Trophoblast cell (in vitro differentiated cells and primary cell): ENCODE measurements around the gene MCM7. TPM values are rescaled to one million over a fixed set of nuclear protein-coding genes. Genes with fewer than 3 reads are reported as not detected.

Experiments
- DNase-seq, 2 donors: peaks; one replicate each; pipeline ENCODE4 v3.0.0-alpha.2; 2016
- H2AFZ ChIP-seq: 2 replicates; pipeline ENCODE4 v1.6.1; 2013; ENCODE audit warnings: low read length, moderate library complexity, mild to moderate bottlenecking; ENCODE audit not compliant: insufficient read depth, poor library complexity
- H2AK5ac ChIP-seq: 2 replicates; pipeline ENCODE4 v1.6.1; 2013; ENCODE audit warnings: mild to moderate bottlenecking, low read length
- H2BK120ac ChIP-seq: 2 replicates; pipeline ENCODE4 v1.6.1; 2013; ENCODE audit warnings: low read length, mild to moderate bottlenecking, moderate library complexity; ENCODE audit not compliant: insufficient read depth, poor library complexity
- H2BK12ac ChIP-seq: 2 replicates; pipeline ENCODE4 v1.6.1; 2013; ENCODE audit warnings: mild to moderate bottlenecking, low read length, moderate library complexity
- H2BK5ac ChIP-seq: 2 replicates; pipeline ENCODE4 v1.6.1; 2013; ENCODE audit warnings: low read length, low read depth, moderate library complexity, mild to moderate bottlenecking; ENCODE audit not compliant: poor library complexity
- H3K14ac ChIP-seq: 2 replicates; pipeline ENCODE4 v1.6.1; 2013; ENCODE audit warnings: mild to moderate bottlenecking, low read length
- H3K18ac ChIP-seq: 2 replicates; pipeline ENCODE4 v1.6.1; 2013; ENCODE audit warnings: mild to moderate bottlenecking, low read length
- H3K23ac ChIP-seq: 2 replicates; pipeline ENCODE4 v1.6.1; 2013; ENCODE audit warnings: low read length
- H3K27ac ChIP-seq: 2 replicates; pipeline ENCODE4 v1.5.1; 2013; ENCODE audit warnings: low read depth, mild to moderate bottlenecking, inconsistent platforms, low read length, moderate library complexity
- H3K27me3 ChIP-seq: 2 replicates; pipeline ENCODE4 v1.6.1; 2013; ENCODE audit warnings: inconsistent platforms, mild to moderate bottlenecking, low read length, moderate library complexity; ENCODE audit not compliant: insufficient read depth
- H3K36me3 ChIP-seq, 2 experiments: 1 replicate in 1 of 2; 2 replicates in 1 of 2; pipeline ENCODE4 v1.6.1; 2013; ENCODE audit warnings: low read length in 2 of 2, mild to moderate bottlenecking in 2 of 2, moderate library complexity in 1 of 2; ENCODE audit not compliant: insufficient read depth in 2 of 2, control insufficient read depth in 1 of 2
- H3K4ac ChIP-seq: 2 replicates; pipeline ENCODE4 v1.6.1; 2013; ENCODE audit warnings: low read depth, mild to moderate bottlenecking, low read length, moderate library complexity
- H3K4me1 ChIP-seq, 2 experiments: 1 replicate in 1 of 2; 2 replicates in 1 of 2; pipeline ENCODE4 v1.6.1; 2013; ENCODE audit warnings: low read length in 2 of 2, mild to moderate bottlenecking in 2 of 2, moderate library complexity in 1 of 2; ENCODE audit not compliant: insufficient read depth in 2 of 2, control insufficient read depth in 1 of 2
- H3K4me2 ChIP-seq: 2 replicates; pipeline ENCODE4 v1.6.1; 2013; ENCODE audit warnings: inconsistent platforms, mild to moderate bottlenecking, low read length, moderate library complexity
- H3K4me3 ChIP-seq: 2 replicates; pipeline ENCODE4 v1.5.1; 2013; ENCODE audit warnings: mild to moderate bottlenecking, low read depth, low read length, inconsistent platforms
- H3K79me1 ChIP-seq: one replicate; pipeline ENCODE4 v1.6.1; 2013; ENCODE audit warnings: low read length
- H3K79me2 ChIP-seq: 2 replicates; pipeline ENCODE4 v1.6.1; 2013; ENCODE audit warnings: low read length, mild to moderate bottlenecking; ENCODE audit not compliant: control insufficient read depth, insufficient read depth, poor library complexity
- H3K9ac ChIP-seq: 2 replicates; pipeline ENCODE4 v1.6.1; 2013; ENCODE audit warnings: mild to moderate bottlenecking, low read length
- H3K9me3 ChIP-seq: 2 replicates; pipeline ENCODE4 v1.6.1; 2013; ENCODE audit warnings: low read depth, mild to moderate bottlenecking, control low read depth, inconsistent platforms, low read length; ENCODE audit not compliant: insufficient read depth
- H4K12ac ChIP-seq: 2 replicates; pipeline ENCODE4 v1.6.1; 2013; ENCODE audit warnings: low read depth, mild to moderate bottlenecking, low read length, moderate library complexity
- H4K8ac ChIP-seq: 2 replicates; pipeline ENCODE4 v1.6.1; 2013; ENCODE audit warnings: low read depth, mild to moderate bottlenecking, low read length, moderate library complexity
- H4K91ac ChIP-seq: one replicate; pipeline ENCODE4 v1.6.1; 2013; ENCODE audit warnings: low read depth, mild to moderate bottlenecking, low read length, moderate library complexity
- WGBS: extraction: QIAGEN DNeasy Blood & Tissue Kit; methylation state at CpG from one replicate; pipeline ENCODE4 v1.1.7; 2013; ENCODE audit warnings: missing lambda C conversion rate; ENCODE audit not compliant: insufficient read length, insufficient coverage; ENCODE audit errors: extremely low coverage; 5-methylcytosine and 5-hydroxymethylcytosine counted together
- polyA plus RNA-seq: library from polyadenylated mRNA; stranded (reverse); fragments of 200-250 nt; gene quantifications from 2 replicates; pipeline ENCODE4 v1.2.3, GENCODE V29; 2013

MCM7 gene
- 146 and 149 TPM in 2 replicates for polyA plus RNA-seq

DNA sequence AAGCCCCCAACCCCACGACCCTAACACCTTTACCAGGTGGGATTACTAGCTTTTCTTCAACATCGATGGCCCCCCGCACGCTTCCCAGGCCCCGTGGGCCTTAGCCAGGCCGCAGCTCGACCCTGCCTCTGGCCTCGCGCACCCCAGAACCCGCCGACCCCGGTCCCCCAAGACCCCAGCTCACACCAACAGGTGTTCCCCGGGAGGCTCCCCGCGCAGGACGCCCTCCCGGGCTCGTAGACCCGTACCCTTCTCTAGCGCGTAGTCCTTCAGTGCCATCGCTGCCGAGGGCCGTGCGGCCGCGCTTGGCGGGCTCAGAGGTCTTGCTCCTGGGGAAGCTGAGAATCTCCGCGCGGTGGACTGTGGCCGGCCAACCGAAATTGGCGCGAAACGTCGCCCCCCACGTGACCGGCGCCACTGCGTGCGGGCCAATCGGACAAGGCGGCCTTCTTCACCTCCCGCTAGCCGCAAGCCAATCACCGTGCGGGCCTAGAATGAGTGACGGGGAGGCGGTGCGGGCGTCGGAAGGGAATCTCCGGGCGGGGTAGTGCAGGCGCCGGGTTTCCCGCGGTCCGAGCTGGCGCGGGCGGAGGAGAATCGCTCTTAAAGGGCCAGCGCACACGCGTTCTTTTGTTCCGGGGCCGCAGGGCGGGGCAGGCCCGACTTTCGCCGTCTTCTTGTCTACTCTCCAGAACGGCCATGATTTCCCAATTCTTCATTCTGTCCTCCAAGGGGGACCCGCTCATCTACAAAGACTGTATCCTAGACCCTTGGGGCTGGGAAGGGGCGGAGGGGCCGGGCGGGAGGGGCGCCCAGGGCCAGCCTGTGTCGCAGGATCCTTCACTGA, at the start of gene MCM7, which contains the start of gene AP4M1:
Gene MCM7, minus strand, starts transcription at position 382 of the 847 bp plus-strand sequence. Its CDS starts 103 bp downstream, at position 279.
Gene AP4M1, plus strand, starts transcription at position 628 of the 847 bp plus-strand sequence. Its CDS starts 72 bp downstream, at position 700.
- Histone ChIP-seq H3K9ac (peak within 1 kb of the TSS; percentile 98), H3K27me3 (no peaks in the 10 kb centered on the region), H3K79me1 (peaks cover 18% of the 10 kb centered on the region), H3K79me2 (peaks cover 11% of the 10 kb centered on the region), H3K36me3 (peaks cover 41 to 48% of the 10 kb centered on the region in 2 experiments), H4K12ac (peak within 1 kb of the TSS; percentile 87), H4K8ac (peak within 1 kb of the TSS; percentile 69), H4K91ac (peak within 1 kb of the TSS; percentile 91), H2BK5ac (peak within 1 kb of the TSS; percentile 71), H2AK5ac (peak within 1 kb of the TSS; percentile 87), H3K18ac (peak within 1 kb of the TSS; percentile 83), H2BK12ac (peak within 1 kb of the TSS; percentile 91), H3K23ac (no peak within 1 kb of the TSS), H3K27ac (peak within 1 kb of the TSS; percentile 98), H2BK120ac (peak within 1 kb of the TSS; percentile 84), H3K4ac (peak within 1 kb of the TSS; percentile 64), H3K14ac (peak within 1 kb of the TSS; percentile 94), H3K4me3 (peak within 1 kb of the TSS; percentile 99), H3K4me1 (peaks cover 10 to 13% of the 10 kb centered on the region in 2 experiments), H3K4me2 (peak within 1 kb of the TSS; percentile 92), H3K9me3 (no peaks in the 10 kb centered on the region), H2AFZ (peak within 1 kb of the TSS; percentile 61)
- no CpG with 5 or more reads among the region's 80 CpGs for WGBS
- peak; percentile 99 to 100 for DNase-seq

- H3K4ac ChIP-seq: peak within 1 kb of the TSS; percentile 66
- H3K27me3 ChIP-seq: no peaks in the 10 kb centered on the region
- H3K4me2 ChIP-seq: peak within 1 kb of the TSS; percentile 94
- H4K12ac ChIP-seq: peak within 1 kb of the TSS; percentile 78
- peak within 1 kb of the TSS; percentile 54 for H4K91ac ChIP-seq
- peak within 1 kb of the TSS; percentile 18 for H2AK5ac ChIP-seq
- H2BK5ac ChIP-seq: peak within 1 kb of the TSS; percentile 49
- peaks cover 6% of the 10 kb centered on the region for H3K79me2 ChIP-seq
- H3K9ac ChIP-seq: peak within 1 kb of the TSS; percentile 93
- peak within 1 kb of the TSS; percentile 92 for H3K18ac ChIP-seq
- peaks cover 6% of the 10 kb centered on the region for H3K79me1 ChIP-seq
- peak within 1 kb of the TSS; percentile 83 for H3K14ac ChIP-seq
- peaks cover 5% of the 10 kb centered on the region in 2 experiments for H3K4me1 ChIP-seq
- no CpG with 5 or more reads among the region's 46 CpGs for WGBS
- peak within 1 kb of the TSS; percentile 97 for H4K8ac ChIP-seq
- peak within 1 kb of the TSS; percentile 86 for H2AFZ ChIP-seq
- peaks cover 6 to 9% of the 10 kb centered on the region in 2 experiments for H3K36me3 ChIP-seq
- H3K27ac ChIP-seq: peak within 1 kb of the TSS; percentile 14
- H2BK120ac ChIP-seq: peak within 1 kb of the TSS; percentile 28
- DNase-seq: peak; percentile 100
- H3K4me3 ChIP-seq: peak within 1 kb of the TSS; percentile 84
- no peak within 1 kb of the TSS for H2BK12ac ChIP-seq
- H3K23ac ChIP-seq: no peak within 1 kb of the TSS
- H3K9me3 ChIP-seq: no peaks in the 10 kb centered on the region
These were observed 47.5 kb upstream of the MCM7 start, which contains the start of gene LAMTOR4 for GRCh38 chr7:100148559-100149328. Gene LAMTOR4, plus strand, starts transcription at chr7:100148918. Its CDS starts 55 bp downstream, at chr7:100148973.

GRCh38 chr7:100148225-100148558, 47.0 kb upstream of the MCM7 start:
- Histone ChIP-seq H3K14ac (peak overlapping the region; percentile 42), H3K79me2 (peaks cover 6% of the 10 kb centered on the region), H3K9ac (no peak overlapping the region), H3K27ac (peak overlapping the region; percentile 14), H2AFZ (peak overlapping the region; percentile 86), H2BK120ac (no peak overlapping the region), H3K27me3 (no peaks in the 10 kb centered on the region), H3K36me3 (peaks cover 1 to 3% of the 10 kb centered on the region in 2 experiments), H2AK5ac (no peak overlapping the region), H4K12ac (peak overlapping the region; percentile 78), H2BK5ac (no peak overlapping the region), H4K8ac (peak overlapping the region; percentile 97), H3K9me3 (no peaks in the 10 kb centered on the region), H2BK12ac (no peak overlapping the region), H3K4me2 (peak overlapping the region; percentile 57), H3K4me1 (peaks cover 5% of the 10 kb centered on the region in 2 experiments), H4K91ac (no peak overlapping the region), H3K4me3 (no peak overlapping the region), H3K18ac (no peak overlapping the region), H3K4ac (peak overlapping the region; percentile 27), H3K79me1 (peaks cover 6% of the 10 kb centered on the region), H3K23ac (no peak overlapping the region)
- no CpG with 5 or more reads among the region's 14 CpGs for WGBS
- no peak for DNase-seq

- Histone ChIP-seq H3K9ac (no peak overlapping the region), H2BK120ac (no peak overlapping the region), H4K8ac (no peak overlapping the region), H4K12ac (no peak overlapping the region), H3K18ac (no peak overlapping the region), H3K4ac (no peak overlapping the region), H2AK5ac (no peak overlapping the region), H3K79me1 (peaks cover 6% of the 10 kb centered on the region), H4K91ac (no peak overlapping the region), H3K23ac (no peak overlapping the region), H3K4me1 (peaks cover 5% of the 10 kb centered on the region in 2 experiments), H3K27me3 (no peaks in the 10 kb centered on the region), H2AFZ (no peak overlapping the region), H3K14ac (no peak overlapping the region), H3K79me2 (peaks cover 6% of the 10 kb centered on the region), H2BK12ac (no peak overlapping the region), H3K27ac (no peak overlapping the region), H3K36me3 (peaks cover 0 to 2% of the 10 kb centered on the region in 2 experiments), H3K4me3 (no peak overlapping the region), H3K9me3 (no peaks in the 10 kb centered on the region), H2BK5ac (no peak overlapping the region), H3K4me2 (no peak overlapping the region)
- DNase-seq: no peak
- WGBS: no CpG with 5 or more reads among the region's 2 CpGs
These were observed 46.1 kb upstream of the MCM7 start for GRCh38 chr7:100147278-100147677.
